Hepatocyte (in vitro differentiated cells): ENCODE data around the gene CHN2. TPM values are rescaled to one million over a fixed set of nuclear protein-coding genes. Genes with fewer than 3 reads are reported as not detected.

ENCODE experiments used
- DNase-seq: peaks from one replicate; pipeline ENCODE4 v3.0.0-alpha.2; 2016; ENCODE audit warnings: low spot score
- H2AFZ ChIP-seq: fragments of 200-600 bp; sonication (generic); 2 replicates; pipeline ENCODE4 v1.6.0; 2016; ENCODE audit warnings: antibody characterized with exemption, mild to moderate bottlenecking
- H3K27ac ChIP-seq: fragments of 200-600 bp; sonication (generic); 2 replicates; pipeline ENCODE4 v1.5.1; 2016; ENCODE audit warnings: mild to moderate bottlenecking
- H3K27me3 ChIP-seq: fragments of 200-600 bp; sonication (generic); 2 replicates; pipeline ENCODE4 v1.6.1; 2016
- H3K36me3 ChIP-seq: fragments of 200-600 bp; sonication (generic); replicated peaks from 2 replicates; pipeline ENCODE4 v1.5.1; 2016; ENCODE audit warnings: low read depth; ENCODE audit not compliant: insufficient read depth
- H3K4me1 ChIP-seq: fragments of 200-600 bp; sonication (generic); 2 replicates; pipeline ENCODE4 v1.5.1; 2016; ENCODE audit warnings: mild to moderate bottlenecking, moderate library complexity; ENCODE audit not compliant: insufficient read depth
- H3K4me2 ChIP-seq: fragments of 200-600 bp; sonication (generic); 2 replicates; pipeline ENCODE4 v1.6.0; 2016
- H3K4me3 ChIP-seq: fragments of 200-600 bp; sonication (generic); 2 replicates; pipeline ENCODE4 v1.5.1; 2016; ENCODE audit warnings: mild to moderate bottlenecking
- H3K79me2 ChIP-seq: fragments of 200-600 bp; sonication (generic); 2 replicates; pipeline ENCODE4 v1.6.0; 2017; ENCODE audit warnings: mild to moderate bottlenecking
- H3K9me2 ChIP-seq: fragments of 200-600 bp; sonication (generic); replicated peaks from 2 replicates; pipeline ENCODE4 v1.6.0; 2017; ENCODE audit warnings: mild to moderate bottlenecking; ENCODE audit not compliant: insufficient read depth
- H3K9me3 ChIP-seq: fragments of 200-600 bp; sonication (generic); 2 replicates; pipeline ENCODE4 v1.5.1; 2016; ENCODE audit warnings: low read depth, mild to moderate bottlenecking
- H4K20me1 ChIP-seq: fragments of 200-600 bp; sonication (generic); 2 replicates; pipeline ENCODE4 v1.6.0; 2016; ENCODE audit warnings: mild to moderate bottlenecking; ENCODE audit not compliant: insufficient read depth, poor library complexity, severe bottlenecking
- CTCF ChIP-seq: fragments of 200-600 bp; sonication (generic); IDR thresholded peaks from 2 replicates; pipeline ENCODE4 v1.5.1; 2016; ENCODE audit warnings: antibody characterized with exemption, mild to moderate bottlenecking; ENCODE audit not compliant: poor library complexity
- EZH2 ChIP-seq: fragments of 200-600 bp; sonication (generic); IDR thresholded peaks from 2 replicates; pipeline ENCODE4 v1.6.1; 2016; ENCODE audit warnings: antibody characterized with exemption, mild to moderate bottlenecking, borderline replicate concordance
- EZH2phosphoT487 ChIP-seq: fragments of 200-600 bp; sonication (generic); IDR thresholded peaks from one replicate; pipeline ENCODE4 v1.6.1; 2018; ENCODE audit warnings: antibody characterized with exemption, mild to moderate bottlenecking, low read depth, moderate library complexity; ENCODE audit not compliant: unreplicated experiment, severe bottlenecking
- WGBS: methylation state at CpG from one replicate; pipeline ENCODE4 v1.1.6; 2016; ENCODE audit warnings: low lambda C conversion rate; ENCODE audit errors: missing lambda C conversion rate; 5-methylcytosine and 5-hydroxymethylcytosine counted together
- polyA plus RNA-seq: library from polyadenylated mRNA; unstranded; fragments of >200 nt; fragmentation: Nextera tagmentation; extraction: Ambion mirVana; gene quantifications from 2 replicates; pipeline ENCODE4 v1.2.1, GENCODE V29; 2016
- total RNA-seq: library from RNA; depleted of rRNA; stranded (reverse); fragments of >200 nt; gene quantifications from 2 replicates; pipeline ENCODE4 v1.2.3, GENCODE V29; 2014

The CHN2 gene
- total and polyA plus RNA-seq, 2 experiments from 2014 or later, result 8.7 to 12.3 TPM

- no peak overlapping the region for H3K27ac ChIP-seq
- no peak overlapping the region for H2AFZ ChIP-seq
- no peaks in the 10 kb centered on the region for H3K9me2 ChIP-seq
- no peaks in the 10 kb centered on the region for H3K27me3 ChIP-seq
- DNase-seq, result no peak
- 88% methylated on average over 2 of the region's 2 CpGs for WGBS
- no peaks in the 10 kb centered on the region for H3K4me1 ChIP-seq
- H3K36me3 ChIP-seq, result no peaks in the 10 kb centered on the region
- TF ChIP-seq EZH2, result no peak
- H4K20me1 ChIP-seq, result no peaks in the 10 kb centered on the region
- H3K9me3 ChIP-seq, result no peaks in the 10 kb centered on the region
- H3K79me2 ChIP-seq, result no peaks in the 10 kb centered on the region
- no peak overlapping the region for H3K4me2 ChIP-seq
- H3K4me3 ChIP-seq, result no peak overlapping the region
These were observed 307.6 kb downstream of the CHN2 start for GRCh38 chr7:29502133-29502532.

GRCh38 chr7:29505931-29506330 lies 311.4 kb downstream of the CHN2 start:
- H3K27me3 ChIP-seq, result no peaks in the 10 kb centered on the region
- H3K9me3 ChIP-seq, result no peaks in the 10 kb centered on the region
- H3K4me2 ChIP-seq, result no peak overlapping the region
- DNase-seq, result no peak
- no peaks in the 10 kb centered on the region for H3K79me2 ChIP-seq
- H4K20me1 ChIP-seq, result no peaks in the 10 kb centered on the region
- H2AFZ ChIP-seq, result no peak overlapping the region
- H3K36me3 ChIP-seq, result no peaks in the 10 kb centered on the region
- TF ChIP-seq CTCF (no peak), EZH2phosphoT487 (no peak), EZH2 (no peak)
- WGBS, result 97% methylated on average over 4 of the region's 4 CpGs
- H3K27ac ChIP-seq, result no peak overlapping the region
- no peak overlapping the region for H3K4me3 ChIP-seq
- H3K9me2 ChIP-seq, result no peaks in the 10 kb centered on the region
- H3K4me1 ChIP-seq, result no peaks in the 10 kb centered on the region

- Histone ChIP-seq H3K4me1 (no peaks in the 10 kb centered on the region), H3K4me3 (no peak overlapping the region), H3K79me2 (no peaks in the 10 kb centered on the region), H3K27ac (no peak overlapping the region), H3K27me3 (no peaks in the 10 kb centered on the region), H3K4me2 (no peak overlapping the region), H3K36me3 (no peaks in the 10 kb centered on the region), H3K9me2 (no peaks in the 10 kb centered on the region), H4K20me1 (no peaks in the 10 kb centered on the region), H3K9me3 (no peaks in the 10 kb centered on the region), H2AFZ (no peak overlapping the region)
- TF ChIP-seq EZH2 (no peak), EZH2phosphoT487 (no peak), CTCF (no peak)
- no peak for DNase-seq
- 91% methylated on average over 5 of the region's 5 CpGs for WGBS
These were observed 314.0 kb downstream of the CHN2 start for GRCh38 chr7:29508608-29509007.

- Histone ChIP-seq H3K4me2 (no peak overlapping the region), H4K20me1 (no peaks in the 10 kb centered on the region), H3K4me3 (no peak overlapping the region), H3K36me3 (no peaks in the 10 kb centered on the region), H3K9me2 (no peaks in the 10 kb centered on the region), H3K4me1 (no peaks in the 10 kb centered on the region), H3K27ac (peak overlapping the region; percentile 65), H2AFZ (no peak overlapping the region), H3K27me3 (no peaks in the 10 kb centered on the region), H3K9me3 (no peaks in the 10 kb centered on the region), H3K79me2 (no peaks in the 10 kb centered on the region)
- 74% methylated on average over 4 of the region's 4 CpGs for WGBS
- no peak for DNase-seq
- TF ChIP-seq CTCF (no peak), EZH2 (no peak), EZH2phosphoT487 (no peak)
These were observed 315.5 kb downstream of the CHN2 start for GRCh38 chr7:29510028-29510427.
